ENCODE results near the gene UBE3C. TPM values are rescaled to one million over a fixed set of nuclear protein-coding genes. Genes with fewer than 3 reads are reported as not detected.

The UBE3C gene
- total RNA-seq, 2 experiments from 2014 or later, result 50.3 to 51.3 TPM

GRCh38 chr7:157204134-157204533 lies 65.4 kb downstream of the UBE3C start:
- ChIA-PET POLR2A (no interaction called here), CTCF (interaction anchor here (0.6 kb wide), 1 partner anchor 22 kb away, joined by 3 read pairs; no protein-coding TSS in a partner anchor)
- no peaks in the 10 kb centered on the region for H3K27me3 Mint-ChIP-seq
- no peak overlapping the region for H3K4me3 Mint-ChIP-seq
- H3K36me3 Mint-ChIP-seq (ENCODE audit: low read depth), result peaks cover 28% of the 10 kb centered on the region
- no peaks in the 10 kb centered on the region for H3K4me1 Mint-ChIP-seq
- no peak for DNase-seq
- H3K9me3 Mint-ChIP-seq, result no peaks in the 10 kb centered on the region
- no peak overlapping the region for H3K27ac Mint-ChIP-seq

DNA sequence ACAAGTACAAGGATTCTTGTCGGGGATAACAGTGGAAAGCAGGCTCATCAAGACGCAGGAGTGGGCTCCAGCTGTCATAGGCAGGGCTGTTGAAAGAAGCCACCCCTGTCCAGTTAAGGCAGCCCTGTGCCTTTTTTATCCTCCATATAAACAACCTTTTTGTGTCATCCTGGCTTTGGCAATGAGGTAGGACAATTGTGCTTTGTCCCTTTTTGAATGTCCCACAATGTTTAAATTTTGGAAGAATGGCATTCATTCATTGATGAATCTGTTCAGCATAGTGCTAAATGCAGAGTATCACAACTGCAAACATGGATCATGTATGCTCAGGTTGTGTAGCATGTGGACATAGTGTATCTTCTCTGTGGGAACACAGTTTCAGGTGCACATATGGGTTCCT lies 66.7 kb downstream of the UBE3C start:
- peak overlapping the region; percentile 41 for H3K27ac Mint-ChIP-seq
- no peaks in the 10 kb centered on the region for H3K27me3 Mint-ChIP-seq
- ChIA-PET POLR2A (no interaction called here), CTCF (interaction anchor here (1.2 kb wide), 1 partner anchor 70 kb away, joined by 3 read pairs; no protein-coding TSS in a partner anchor)
- no peaks in the 10 kb centered on the region for H3K4me1 Mint-ChIP-seq
- DNase-seq, result no peak
- H3K36me3 Mint-ChIP-seq (ENCODE audit: low read depth), result peaks cover 27% of the 10 kb centered on the region
- H3K9me3 Mint-ChIP-seq, result no peaks in the 10 kb centered on the region
- H3K4me3 Mint-ChIP-seq, result no peak overlapping the region

DNA sequence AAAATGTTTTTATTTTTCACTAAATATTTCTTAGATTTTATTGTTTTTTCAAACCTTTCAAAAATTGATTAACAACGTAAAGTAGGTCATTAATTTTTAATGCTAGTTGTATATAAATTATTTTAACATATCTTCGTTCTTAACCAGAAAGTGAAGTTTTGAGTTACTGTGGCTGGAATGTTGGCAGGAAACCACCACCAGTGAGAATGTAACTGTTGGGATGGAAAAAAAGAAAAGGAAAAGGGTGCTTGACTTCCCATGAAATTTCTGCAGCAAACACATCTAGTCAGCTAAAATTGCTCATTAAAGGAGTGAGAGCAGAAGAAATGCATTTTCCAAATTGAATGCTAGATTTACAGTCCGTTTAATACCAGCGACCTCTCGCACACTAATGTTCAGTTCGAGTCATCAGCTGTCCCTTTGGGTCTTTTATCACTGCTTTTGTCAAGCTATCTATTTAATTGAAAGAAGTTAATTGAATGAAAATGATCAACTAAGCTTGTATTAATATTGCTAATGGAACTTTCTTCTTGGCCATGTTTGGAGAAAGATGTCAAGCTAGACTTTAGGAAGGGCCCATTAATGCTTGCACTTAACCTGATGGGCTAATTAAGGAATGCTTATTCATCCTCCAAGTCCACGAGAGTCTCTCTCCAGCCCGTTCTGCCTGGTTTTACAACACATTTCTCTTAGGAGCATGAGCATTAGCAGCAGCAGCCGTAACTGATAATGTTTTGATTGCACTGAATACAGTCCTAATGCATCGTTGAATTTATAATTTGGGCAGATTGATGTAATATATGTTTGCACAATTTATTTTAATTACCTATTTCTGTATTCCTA lies 70.1 kb downstream of the UBE3C start:
- Mint-ChIP-seq H3K36me3 (ENCODE audit: low read depth) (peaks cover 23% of the 10 kb centered on the region), H3K9me3 (no peaks in the 10 kb centered on the region), H3K4me3 (no peak overlapping the region), H3K27ac (no peak overlapping the region), H3K4me1 (no peaks in the 10 kb centered on the region), H3K27me3 (no peaks in the 10 kb centered on the region)
- CTCF ChIA-PET, result interaction anchor here (1.2 kb wide), 1 partner anchor 10 kb away, joined by 3 read pairs; no protein-coding TSS in a partner anchor
- no peak for DNase-seq
- POLR2A ChIA-PET, result no interaction called here

GRCh38 chr7:157210682-157211081 lies 72.0 kb downstream of the UBE3C start:
- no peaks in the 10 kb centered on the region for H3K27me3 Mint-ChIP-seq
- no peak for DNase-seq
- H3K4me3 Mint-ChIP-seq, result no peak overlapping the region
- POLR2A ChIA-PET, result no interaction called here
- CTCF ChIA-PET, result interaction anchor here (1.4 kb wide), 1 partner anchor 9 kb away, joined by 3 read pairs; no protein-coding TSS in a partner anchor
- H3K9me3 Mint-ChIP-seq, result no peaks in the 10 kb centered on the region
- H3K4me1 Mint-ChIP-seq, result no peaks in the 10 kb centered on the region
- peaks cover 21% of the 10 kb centered on the region for H3K36me3 Mint-ChIP-seq (ENCODE audit: low read depth)
- no peak overlapping the region for H3K27ac Mint-ChIP-seq

- CTCF ChIA-PET, result interaction anchor here (0.7 to 1.4 kb wide), 3 partner anchors 10 to 91 kb away, joined by 3 read pairs; no protein-coding TSS in a partner anchor
- no peak overlapping the region for H3K4me3 Mint-ChIP-seq
- H3K4me1 Mint-ChIP-seq, result no peaks in the 10 kb centered on the region
- no peak for DNase-seq
- no peaks in the 10 kb centered on the region for H3K9me3 Mint-ChIP-seq
- no peaks in the 10 kb centered on the region for H3K27me3 Mint-ChIP-seq
- H3K27ac Mint-ChIP-seq, result no peak overlapping the region
- peaks cover 20% of the 10 kb centered on the region for H3K36me3 Mint-ChIP-seq (ENCODE audit: low read depth)
- POLR2A ChIA-PET, result no interaction called here
Measured at GRCh38 chr7:157211690-157212089, 73.0 kb downstream of the UBE3C start.

DNA sequence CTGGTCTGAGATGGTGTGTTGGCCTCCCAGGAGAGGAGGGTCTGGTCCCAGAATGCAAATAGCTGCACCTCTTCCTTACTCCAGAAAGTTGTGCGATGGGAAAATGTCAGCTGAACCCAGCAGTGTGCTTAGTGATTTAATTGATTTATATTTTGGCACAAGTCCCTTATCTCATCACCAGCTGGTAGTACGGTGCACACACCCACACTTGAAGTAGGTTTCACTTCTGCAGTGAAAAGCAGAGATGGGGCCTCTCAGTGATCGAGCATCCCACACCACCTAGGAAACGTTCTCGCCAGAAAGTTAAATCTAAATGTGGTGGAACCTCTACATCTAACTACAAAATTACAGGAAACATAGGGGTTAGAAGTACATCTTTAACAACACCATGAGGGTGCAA lies 80.4 kb downstream of the UBE3C start:
- POLR2A ChIA-PET, result interaction anchor here (0.5 kb wide), 1 partner anchor 1178 kb away, joined by 3 read pairs; no protein-coding TSS in a partner anchor
- CTCF ChIA-PET, result interaction anchor here (0.6 to 1.4 kb wide), 5 partner anchors 11 to 404 kb away, joined by 3 to 4 read pairs (median 3); no protein-coding TSS in a partner anchor
- no peak overlapping the region for H3K27ac Mint-ChIP-seq
- no peak for DNase-seq
- peaks cover 23% of the 10 kb centered on the region for H3K36me3 Mint-ChIP-seq (ENCODE audit: low read depth)
- no peaks in the 10 kb centered on the region for H3K9me3 Mint-ChIP-seq
- peaks cover 2% of the 10 kb centered on the region for H3K4me1 Mint-ChIP-seq
- H3K4me3 Mint-ChIP-seq, result no peak overlapping the region
- H3K27me3 Mint-ChIP-seq, result no peaks in the 10 kb centered on the region

GRCh38 chr7:157220916-157221569 lies 82.3 kb downstream of the UBE3C start:
- ChIA-PET POLR2A (no interaction called here), CTCF (interaction anchor here (0.7 kb wide), 1 partner anchor 1596 kb away, joined by 3 read pairs; no protein-coding TSS in a partner anchor)
- Mint-ChIP-seq H3K27me3 (no peaks in the 10 kb centered on the region), H3K36me3 (ENCODE audit: low read depth) (peaks cover 26% of the 10 kb centered on the region), H3K4me3 (no peak overlapping the region), H3K27ac (peak overlapping the region; percentile 2), H3K4me1 (peaks cover 2% of the 10 kb centered on the region), H3K9me3 (no peaks in the 10 kb centered on the region)
- no peak for DNase-seq

DNA sequence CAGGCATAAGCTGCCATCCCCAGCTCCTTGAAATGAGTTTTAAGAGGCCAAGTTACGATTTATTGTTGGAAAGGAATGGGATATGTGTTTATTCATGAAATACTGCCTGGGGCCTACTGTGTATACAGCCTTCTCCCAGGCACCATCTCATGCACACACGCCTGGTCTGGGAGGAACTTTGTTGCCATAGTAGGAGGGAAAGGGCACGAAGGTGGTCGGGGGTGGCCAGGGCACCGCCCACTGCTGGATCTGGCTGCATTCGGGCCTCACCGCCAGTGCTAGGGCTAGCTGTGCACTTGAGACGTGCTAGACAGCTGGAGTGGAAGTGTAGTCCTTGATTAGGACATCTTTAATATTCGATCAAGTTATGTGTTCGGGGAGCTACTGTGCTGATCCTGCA lies 84.0 kb downstream of the UBE3C start:
- ChIA-PET CTCF (interaction anchor here (0.9 to 1.0 kb wide), 2 partner anchors 58 to 80 kb away, joined by 3 to 4 read pairs; no protein-coding TSS in a partner anchor), POLR2A (no interaction called here)
- no peaks in the 10 kb centered on the region for H3K27me3 Mint-ChIP-seq
- DNase-seq, result no peak
- H3K27ac Mint-ChIP-seq, result peak overlapping the region; percentile 11
- H3K4me1 Mint-ChIP-seq, result peaks cover 2% of the 10 kb centered on the region
- H3K4me3 Mint-ChIP-seq, result no peak overlapping the region
- H3K36me3 Mint-ChIP-seq (ENCODE audit: low read depth), result peaks cover 26% of the 10 kb centered on the region
- H3K9me3 Mint-ChIP-seq, result no peaks in the 10 kb centered on the region

- Mint-ChIP-seq H3K4me1 (no peaks in the 10 kb centered on the region), H3K27ac (no peak overlapping the region), H3K9me3 (no peaks in the 10 kb centered on the region), H3K4me3 (no peak overlapping the region), H3K36me3 (ENCODE audit: low read depth) (peaks cover 18% of the 10 kb centered on the region), H3K27me3 (no peaks in the 10 kb centered on the region)
- ChIA-PET CTCF (interaction anchor here (0.9 kb wide), 2 partner anchors 12 to 113 kb away, joined by 3 read pairs; no protein-coding TSS in a partner anchor), POLR2A (no interaction called here)
- DNase-seq, result no peak
Measured at GRCh38 chr7:157224627-157225026, 85.9 kb downstream of the UBE3C start.

- DNase-seq, result peak; percentile 44
- Mint-ChIP-seq H3K36me3 (ENCODE audit: low read depth) (peaks cover 29% of the 10 kb centered on the region), H3K4me1 (no peaks in the 10 kb centered on the region), H3K27ac (no peak overlapping the region), H3K4me3 (no peak overlapping the region), H3K9me3 (no peaks in the 10 kb centered on the region), H3K27me3 (no peaks in the 10 kb centered on the region)
- ChIA-PET POLR2A (no interaction called here), CTCF (no interaction called here)
Measured at GRCh38 chr7:157228864-157229422, 90.2 kb downstream of the UBE3C start.

GRCh38 chr7:157233677-157234076 lies 95.0 kb downstream of the UBE3C start:
- peaks cover 41% of the 10 kb centered on the region for H3K36me3 Mint-ChIP-seq (ENCODE audit: low read depth)
- no peak for DNase-seq
- H3K9me3 Mint-ChIP-seq, result no peaks in the 10 kb centered on the region
- H3K27ac Mint-ChIP-seq, result no peak overlapping the region
- H3K4me3 Mint-ChIP-seq, result no peak overlapping the region
- POLR2A ChIA-PET, result no interaction called here
- no peaks in the 10 kb centered on the region for H3K27me3 Mint-ChIP-seq
- CTCF ChIA-PET, result interaction anchor here (1.9 kb wide), 1 partner anchor 10 kb away, joined by 5 read pairs; no protein-coding TSS in a partner anchor
- peaks cover 3% of the 10 kb centered on the region for H3K4me1 Mint-ChIP-seq

DNA sequence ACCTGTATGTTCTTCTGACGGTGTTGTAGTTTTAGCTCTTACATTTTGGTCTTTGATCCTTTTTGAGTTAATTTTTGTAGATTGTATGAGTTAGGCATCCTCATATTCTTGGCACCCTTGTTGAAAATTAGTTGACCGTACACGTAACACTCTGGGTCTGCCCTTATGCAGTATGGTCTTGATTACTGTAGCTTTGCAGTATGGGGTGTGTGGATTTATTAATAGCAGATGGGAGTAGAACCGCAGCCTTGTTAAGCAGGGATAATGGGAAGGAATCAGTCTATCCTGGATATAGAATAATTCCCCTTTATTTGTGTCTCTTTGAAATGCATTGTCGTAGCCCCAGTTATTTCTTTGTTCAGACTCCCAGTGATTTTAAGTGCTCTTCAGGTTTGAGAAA lies 95.5 kb downstream of the UBE3C start:
- CTCF ChIA-PET, result no interaction called here
- H3K4me3 Mint-ChIP-seq, result no peak overlapping the region

More for the DNA sequence above, 95.5 kb downstream of the UBE3C start:
- Mint-ChIP-seq H3K27me3 (no peaks in the 10 kb centered on the region), H3K27ac (no peak overlapping the region), H3K9me3 (no peaks in the 10 kb centered on the region), H3K4me1 (peaks cover 3% of the 10 kb centered on the region), H3K36me3 (ENCODE audit: low read depth) (peaks cover 42% of the 10 kb centered on the region)
- DNase-seq, result no peak
- POLR2A ChIA-PET, result no interaction called here
